PFSK-1 (cell line): ENCODE results near the gene SLC35A2.

Experiments
- POLR2AphosphoS5 ChIP-seq: IDR thresholded peaks from 2 replicates; pipeline ENCODE4 v1.6.1; 2012; ENCODE audit warnings: low read depth, mild to moderate bottlenecking, control low read depth, low read length, moderate library complexity
- REST ChIP-seq, 2 experiments: IDR thresholded peaks; 2 replicates each; pipeline versions ENCODE4 v1.6.1 to v1.8.0; 2011 to 2012; ENCODE audit warnings: low read depth in 2 of 2, low read length in 2 of 2, control low read depth in 1 of 2, inconsistent platforms in 1 of 2, mild to moderate bottlenecking in 1 of 2, moderate library complexity in 1 of 2; ENCODE audit not compliant: insufficient read depth in 1 of 2
- SIN3A ChIP-seq: IDR thresholded peaks from 2 replicates; pipeline ENCODE4 v1.6.1; 2012; ENCODE audit warnings: mild to moderate bottlenecking, low read length, moderate library complexity, borderline replicate concordance; ENCODE audit not compliant: insufficient read depth
- TAF1 ChIP-seq: IDR thresholded peaks from 2 replicates; pipeline ENCODE4 v1.6.1; 2012; ENCODE audit warnings: low read length, control low read depth, borderline replicate concordance; ENCODE audit not compliant: insufficient read depth

- no peak for TF ChIP-seq SIN3A
- TF ChIP-seq TAF1 = no peak
- TF ChIP-seq REST (IDR thresholded peaks at IDR 0.05; ENCODE audit: insufficient read depth in 1 of 2, low read depth in 2 of 2, low read length in 2 of 2) = no peak
- TF ChIP-seq POLR2AphosphoS5 = no peak
Observed at GRCh38 chrX:48890934-48891401, 20.5 kb downstream of the SLC35A2 start.
